NCI-H526 treated with DMSO at 0.1 percent for 48 hours (cell line): ENCODE results near the gene LTO1.

Experiments used
- DNase-seq: peaks from one replicate; lab custom pipeline; 2025; lab: John Stamatoyannopoulos, UW

The LTO1 gene

DNA sequence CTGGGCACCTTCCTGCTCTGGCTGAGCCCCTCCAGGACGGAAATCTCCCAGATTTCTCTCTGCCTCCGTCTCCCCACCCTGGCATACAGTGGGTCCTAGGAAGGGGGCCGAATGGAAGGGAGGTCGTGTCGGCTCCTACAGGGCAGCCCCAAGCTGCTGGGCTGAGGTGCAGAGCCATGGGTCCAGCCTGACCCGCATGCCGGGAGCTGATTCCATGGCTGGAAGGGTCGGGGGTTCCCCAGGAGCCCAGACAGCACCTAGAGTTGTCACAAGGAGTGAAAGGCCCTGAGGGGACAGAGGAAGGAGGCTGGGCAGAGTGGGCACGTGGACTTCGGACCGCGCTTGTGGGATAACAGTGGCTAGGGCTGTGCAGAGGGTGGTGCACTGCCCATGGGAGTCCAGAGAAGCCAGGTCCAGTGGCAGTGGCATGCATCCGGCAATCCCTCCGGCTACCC is 17.7 kb downstream of the LTO1 start:
- DNase-seq, result no peak

DNA sequence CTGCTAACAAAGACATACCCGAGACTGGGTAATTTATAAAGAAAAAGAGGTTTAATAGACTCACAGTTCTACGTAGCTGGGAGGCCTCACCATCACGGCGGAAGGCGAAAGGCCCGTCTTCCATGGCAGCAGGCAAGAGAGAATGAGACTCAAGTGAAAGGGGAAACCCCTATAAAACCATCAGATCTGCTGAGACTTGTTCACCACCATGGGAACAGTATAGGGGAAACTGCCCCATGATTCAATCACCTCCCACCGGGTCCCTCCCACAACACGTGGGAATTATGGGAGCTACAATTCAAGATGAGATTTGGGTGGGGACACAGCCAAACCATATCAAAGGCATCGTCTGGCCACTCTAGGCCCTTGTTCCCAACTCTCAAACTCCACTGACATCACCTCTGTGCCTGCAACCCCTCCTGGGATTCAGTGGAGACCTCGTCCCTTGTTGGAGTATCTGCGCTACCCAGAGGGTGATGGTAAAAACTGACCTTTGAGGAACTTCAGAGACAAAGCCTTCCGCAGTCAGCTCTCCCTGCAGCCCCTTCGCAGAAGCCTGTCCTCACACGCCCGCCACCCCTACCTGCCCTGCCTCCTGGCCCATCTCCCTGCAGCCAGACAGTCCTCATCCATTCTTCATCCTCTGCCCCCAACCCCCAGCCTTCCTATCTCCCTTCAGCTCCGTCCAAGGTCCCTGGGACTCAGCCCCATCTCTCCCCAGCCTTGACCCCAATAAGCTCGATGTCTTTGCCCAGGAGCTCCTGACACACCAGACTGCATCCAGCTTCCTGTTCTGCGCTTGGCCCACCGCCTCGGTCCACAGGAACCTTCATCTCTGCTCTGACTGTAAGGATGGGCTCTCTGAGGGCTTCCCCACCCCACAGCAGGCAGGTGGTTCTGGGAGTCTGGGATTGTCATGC is 18.4 kb downstream of the LTO1 start:
- no peak for DNase-seq

DNA sequence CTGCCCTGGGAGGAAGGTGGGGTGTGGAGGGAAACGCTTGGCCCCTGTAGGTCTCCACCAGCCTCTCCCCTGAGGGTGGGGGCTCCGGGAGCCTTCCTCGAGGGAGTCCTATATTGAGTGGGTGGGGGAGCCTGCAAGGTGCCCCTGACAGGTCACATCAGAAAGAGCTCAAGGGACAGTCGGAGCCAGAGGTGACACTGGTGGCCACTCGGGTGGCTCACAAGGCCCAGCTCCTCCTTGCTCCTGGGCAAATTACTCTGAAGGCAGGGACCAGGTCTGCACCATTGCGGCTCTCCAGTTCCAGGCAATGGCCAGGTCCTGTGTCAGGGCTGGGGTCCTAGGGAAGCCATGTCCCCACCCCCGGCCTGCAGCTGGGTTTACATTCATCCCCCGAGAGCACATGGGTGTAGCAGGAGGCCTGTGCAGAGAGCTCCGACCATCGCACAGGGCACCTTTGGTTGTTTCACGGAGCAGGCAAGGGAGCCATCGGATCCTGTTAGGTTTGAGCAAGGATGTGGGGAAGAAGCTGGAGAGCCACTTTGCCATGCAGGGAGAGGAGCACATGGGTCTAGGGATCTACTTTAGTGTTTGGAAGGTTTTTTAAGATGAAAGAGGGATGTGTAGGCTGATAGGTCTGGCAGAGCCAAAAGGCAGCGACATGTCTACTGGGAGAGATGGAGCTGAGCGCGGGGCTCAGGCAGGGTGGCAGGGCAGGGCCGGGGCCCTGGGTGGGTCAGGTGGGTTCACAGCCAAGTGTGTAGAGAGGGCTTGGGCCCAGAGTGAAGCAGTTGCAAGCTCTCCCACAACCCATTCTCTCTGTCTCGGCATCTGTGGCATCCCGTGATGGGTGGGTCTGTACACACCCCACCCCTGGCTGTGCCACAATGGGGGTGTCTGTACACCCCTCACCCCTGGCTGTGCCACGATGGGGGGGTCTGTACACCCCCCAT is 19.4 kb downstream of the LTO1 start:
- DNase-seq, result no peak

DNA sequence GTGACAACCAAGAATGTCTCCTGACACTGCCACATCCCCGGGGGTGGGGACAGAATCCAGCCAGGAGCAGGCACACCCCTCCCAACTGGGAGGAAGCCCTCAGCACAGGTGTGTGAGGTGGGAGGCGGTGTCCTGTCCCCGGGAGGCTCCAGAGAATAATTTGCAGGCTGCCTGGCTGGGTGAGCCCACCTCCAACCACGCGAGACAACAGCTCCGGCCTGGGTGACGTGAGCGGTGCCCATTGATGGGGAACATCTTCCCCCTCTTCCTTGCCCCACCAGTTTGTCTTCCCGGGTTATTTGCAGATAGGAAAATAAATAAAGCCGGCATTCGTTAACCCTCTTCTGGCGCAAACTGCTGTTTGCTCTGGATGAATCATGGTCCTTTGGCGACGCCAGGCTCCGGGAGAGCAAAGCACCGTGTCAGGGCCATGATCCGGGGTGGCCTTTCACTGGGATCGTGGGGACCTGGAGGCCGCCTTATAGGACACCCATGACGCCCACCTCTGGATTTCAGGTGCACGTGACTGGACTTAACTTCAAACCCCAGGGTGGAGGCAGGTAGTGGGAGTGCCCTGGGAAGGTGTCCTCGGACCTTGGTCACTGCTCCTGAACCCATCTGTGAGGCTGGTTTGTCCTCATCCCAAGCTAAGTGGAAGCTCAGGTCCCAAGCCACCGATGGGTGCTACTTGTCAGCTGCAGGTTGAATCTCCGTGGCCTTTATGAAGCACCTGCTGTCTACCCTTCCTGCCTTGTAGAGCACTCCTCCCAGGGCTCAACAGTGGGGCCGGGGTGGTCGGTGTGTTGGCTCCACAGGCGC is 20.3 kb downstream of the LTO1 start:
- DNase-seq, result peak; percentile 42

DNA sequence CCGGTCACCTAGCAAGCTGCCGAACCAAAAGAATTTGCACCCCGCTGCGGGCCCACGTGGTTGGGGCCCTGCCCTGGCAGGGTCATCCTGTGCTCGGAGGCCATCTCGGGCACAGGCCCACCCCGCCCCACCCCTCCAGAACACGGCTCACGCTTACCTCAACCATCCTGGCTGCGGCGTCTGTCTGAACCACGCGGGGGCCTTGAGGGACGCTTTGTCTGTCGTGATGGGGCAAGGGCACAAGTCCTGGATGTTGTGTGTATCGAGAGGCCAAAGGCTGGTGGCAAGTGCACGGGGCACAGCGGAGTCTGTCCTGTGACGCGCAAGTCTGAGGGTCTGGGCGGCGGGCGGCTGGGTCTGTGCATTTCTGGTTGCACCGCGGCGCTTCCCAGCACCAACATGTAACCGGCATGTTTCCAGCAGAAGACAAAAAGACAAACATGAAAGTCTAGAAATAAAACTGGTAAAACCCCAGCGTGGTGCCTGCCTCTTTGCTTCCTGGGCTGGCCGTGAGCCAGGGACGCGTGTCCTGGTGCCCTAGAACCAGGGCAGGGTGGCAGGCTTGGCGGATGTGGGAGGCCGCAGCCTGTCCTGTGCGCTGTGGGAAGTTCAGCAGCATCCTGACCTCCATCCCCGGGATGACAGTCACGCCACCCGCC is 21.0 kb downstream of the LTO1 start:
- DNase-seq, result no peak

DNA sequence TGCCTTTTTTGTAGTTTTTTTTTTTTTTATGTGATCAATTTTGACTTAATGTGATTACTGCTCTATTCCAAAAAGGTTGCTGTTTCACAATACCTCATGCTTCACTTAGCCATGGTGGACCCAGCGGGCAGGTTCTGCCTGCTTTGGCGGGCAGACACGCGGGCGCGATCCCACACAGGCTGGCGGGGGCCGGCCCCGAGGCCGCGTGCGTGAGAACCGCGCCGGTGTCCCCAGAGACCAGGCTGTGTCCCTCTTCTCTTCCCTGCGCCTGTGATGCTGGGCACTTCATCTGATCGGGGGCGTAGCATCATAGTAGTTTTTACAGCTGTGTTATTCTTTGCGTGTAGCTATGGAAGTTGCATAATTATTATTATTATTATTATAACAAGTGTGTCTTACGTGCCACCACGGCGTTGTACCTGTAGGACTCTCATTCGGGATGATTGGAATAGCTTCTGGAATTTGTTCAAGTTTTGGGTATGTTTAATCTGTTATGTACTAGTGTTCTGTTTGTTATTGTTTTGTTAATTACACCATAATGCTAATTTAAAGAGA is 21.7 kb downstream of the LTO1 start:
- no peak for DNase-seq

DNA sequence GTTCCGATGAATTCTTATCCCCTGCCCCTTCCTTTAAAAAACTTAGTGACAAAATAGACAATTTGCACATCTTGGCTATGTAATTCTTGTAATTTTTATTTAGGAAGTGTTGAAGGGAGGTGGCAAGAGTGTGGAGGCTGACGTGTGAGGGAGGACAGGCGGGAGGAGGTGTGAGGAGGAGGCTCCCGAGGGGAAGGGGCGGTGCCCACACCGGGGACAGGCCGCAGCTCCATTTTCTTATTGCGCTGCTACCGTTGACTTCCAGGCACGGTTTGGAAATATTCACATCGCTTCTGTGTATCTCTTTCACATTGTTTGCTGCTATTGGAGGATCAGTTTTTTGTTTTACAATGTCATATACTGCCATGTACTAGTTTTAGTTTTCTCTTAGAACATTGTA is 22.2 kb downstream of the LTO1 start:
- DNase-seq, result no peak

DNA sequence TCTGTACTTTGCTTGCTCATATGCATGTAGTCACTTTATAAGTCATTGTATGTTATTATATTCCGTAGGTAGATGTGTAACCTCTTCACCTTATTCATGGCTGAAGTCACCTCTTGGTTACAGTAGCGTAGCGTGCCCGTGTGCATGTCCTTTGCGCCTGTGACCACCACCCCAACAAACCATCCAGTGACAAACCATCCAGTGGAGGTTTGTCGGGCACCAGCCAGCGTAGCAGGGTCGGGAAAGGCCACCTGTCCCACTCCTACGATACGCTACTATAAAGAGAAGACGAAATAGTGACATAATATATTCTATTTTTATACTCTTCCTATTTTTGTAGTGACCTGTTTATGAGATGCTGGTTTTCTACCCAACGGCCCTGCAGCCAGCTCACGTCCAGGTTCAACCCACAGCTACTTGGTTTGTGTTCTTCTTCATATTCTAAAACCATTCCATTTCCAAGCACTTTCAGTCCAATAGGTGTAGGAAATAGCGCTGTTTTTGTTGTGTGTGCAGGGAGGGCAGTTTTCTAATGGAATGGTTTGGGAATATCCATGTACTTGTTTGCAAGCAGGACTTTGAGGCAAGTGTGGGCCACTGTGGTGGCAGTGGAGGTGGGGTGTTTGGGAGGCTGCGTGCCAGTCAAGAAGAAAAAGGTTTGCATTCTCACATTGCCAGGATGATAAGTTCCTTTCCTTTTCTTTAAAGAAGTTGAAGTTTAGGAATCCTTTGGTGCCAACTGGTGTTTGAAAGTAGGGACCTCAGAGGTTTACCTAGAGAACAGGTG is 23.1 kb downstream of the LTO1 start:
- DNase-seq, result no peak

DNA sequence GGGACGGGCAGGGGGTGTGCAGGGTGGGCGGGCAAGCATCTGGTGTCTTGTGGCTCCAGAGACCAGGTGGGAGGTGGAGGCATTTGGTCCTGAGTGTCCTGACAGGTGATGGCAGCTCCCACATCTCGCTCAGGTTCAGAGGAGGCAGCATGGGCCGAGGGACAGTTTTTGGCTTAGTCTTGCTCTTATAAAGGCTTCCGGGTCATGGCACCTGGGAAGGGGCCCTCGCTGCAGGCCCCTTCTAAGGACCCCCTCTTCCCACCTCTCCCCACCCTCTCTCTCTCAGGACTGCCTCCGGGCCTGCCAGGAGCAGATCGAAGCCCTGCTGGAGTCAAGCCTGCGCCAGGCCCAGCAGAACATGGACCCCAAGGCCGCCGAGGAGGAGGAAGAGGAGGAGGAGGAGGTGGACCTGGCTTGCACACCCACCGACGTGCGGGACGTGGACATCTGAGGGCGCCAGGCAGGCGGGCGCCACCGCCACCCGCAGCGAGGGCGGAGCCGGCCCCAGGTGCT is 24.3 kb downstream of the LTO1 start:
- DNase-seq, result no peak

DNA sequence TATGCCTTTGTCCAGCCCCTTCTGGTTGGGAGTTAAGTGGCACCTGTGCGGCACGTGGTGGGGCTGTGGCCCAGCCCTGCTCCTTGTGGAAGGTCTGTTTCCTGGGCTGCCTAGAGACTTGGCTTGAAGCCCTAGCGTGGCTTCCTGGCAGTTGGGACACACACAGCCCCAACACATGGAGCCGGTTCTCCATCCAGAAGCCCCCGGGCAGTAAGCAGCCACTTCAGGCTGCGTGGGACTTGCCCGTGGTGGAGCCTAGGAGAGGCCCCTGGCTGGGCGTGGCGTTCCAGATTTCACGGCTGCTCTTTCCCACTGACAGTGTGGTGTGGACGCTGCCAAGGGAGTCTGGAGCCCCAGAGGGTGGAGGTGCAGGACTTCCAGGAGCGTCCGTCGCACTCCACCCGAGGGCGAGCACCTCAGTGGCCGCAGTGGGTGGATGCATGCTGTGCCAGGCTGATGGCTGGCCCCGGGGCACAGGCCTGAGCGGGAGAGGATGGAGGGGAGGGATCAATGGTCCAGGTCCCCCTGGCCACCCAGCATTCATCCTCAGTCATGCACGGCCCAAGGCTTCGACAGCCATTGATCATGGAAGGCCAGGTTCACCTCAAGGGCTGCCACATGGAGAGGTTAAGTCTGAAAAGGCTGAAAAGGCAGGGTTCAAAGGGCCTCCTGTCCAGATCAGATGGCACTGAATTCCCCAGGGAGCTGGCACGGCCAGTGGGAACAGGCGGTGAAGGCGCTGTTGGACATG is 24.9 kb downstream of the LTO1 start:
- no peak for DNase-seq

DNA sequence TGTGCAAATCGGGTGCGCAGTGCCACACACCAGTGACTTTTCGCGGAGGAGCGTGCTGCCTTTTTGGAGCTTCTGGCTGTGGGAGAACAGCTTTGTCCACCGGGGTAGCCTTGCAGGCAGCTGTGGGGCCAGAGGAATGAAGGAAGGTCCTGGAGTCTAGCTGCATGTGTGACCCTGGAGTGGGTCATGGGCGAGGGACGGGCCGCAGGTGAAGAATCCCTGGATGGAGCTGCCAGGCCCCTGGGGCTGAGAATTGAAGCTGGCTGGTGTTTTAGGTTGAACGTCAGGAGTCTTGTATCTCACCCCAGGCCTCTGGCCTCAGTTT is 25.6 kb downstream of the LTO1 start:
- DNase-seq, result no peak

DNA sequence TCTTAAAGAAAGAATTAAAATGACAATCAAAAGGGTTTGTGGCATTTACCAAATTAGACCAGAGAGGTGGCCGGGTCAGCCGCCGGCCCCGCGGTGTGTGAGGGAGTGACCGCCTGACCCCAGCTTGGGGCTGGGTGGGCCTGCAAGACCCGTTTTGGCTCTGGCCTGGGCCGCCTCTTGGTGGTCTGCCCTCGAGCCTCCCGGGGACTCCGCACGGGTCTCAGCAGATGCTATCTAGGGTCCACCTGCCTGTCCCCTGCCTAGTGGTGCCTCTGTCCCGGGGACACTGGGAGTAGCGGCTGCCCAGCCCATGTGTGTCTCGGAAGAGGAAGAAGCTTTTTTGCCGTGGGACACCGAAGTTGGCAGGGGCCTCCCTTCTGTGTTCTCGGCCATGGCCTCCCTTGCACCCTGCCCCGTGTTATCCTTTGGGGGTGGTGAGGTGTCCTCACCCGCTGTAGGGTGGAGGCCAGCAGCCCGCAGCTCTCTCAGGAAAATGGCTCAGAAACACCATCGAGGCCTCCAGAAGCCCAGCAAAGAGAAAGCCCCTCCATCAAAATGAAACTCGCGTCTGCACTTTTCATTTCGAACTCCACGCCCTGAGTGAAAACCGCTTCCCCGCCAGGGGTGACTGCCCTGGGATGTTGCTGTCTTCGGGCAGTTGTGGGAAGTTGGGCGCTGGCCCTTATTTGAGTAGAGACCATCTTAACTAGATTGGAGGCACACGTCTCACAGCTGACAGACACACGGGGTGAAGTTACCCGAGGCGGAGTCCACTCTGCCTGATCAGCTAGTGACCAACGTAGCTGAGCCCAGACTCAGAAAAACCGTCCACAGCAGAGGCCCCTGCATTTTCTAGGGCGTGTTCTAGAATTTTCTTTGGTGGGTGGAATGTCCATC is 26.2 kb downstream of the LTO1 start:
- DNase-seq, result no peak

DNA sequence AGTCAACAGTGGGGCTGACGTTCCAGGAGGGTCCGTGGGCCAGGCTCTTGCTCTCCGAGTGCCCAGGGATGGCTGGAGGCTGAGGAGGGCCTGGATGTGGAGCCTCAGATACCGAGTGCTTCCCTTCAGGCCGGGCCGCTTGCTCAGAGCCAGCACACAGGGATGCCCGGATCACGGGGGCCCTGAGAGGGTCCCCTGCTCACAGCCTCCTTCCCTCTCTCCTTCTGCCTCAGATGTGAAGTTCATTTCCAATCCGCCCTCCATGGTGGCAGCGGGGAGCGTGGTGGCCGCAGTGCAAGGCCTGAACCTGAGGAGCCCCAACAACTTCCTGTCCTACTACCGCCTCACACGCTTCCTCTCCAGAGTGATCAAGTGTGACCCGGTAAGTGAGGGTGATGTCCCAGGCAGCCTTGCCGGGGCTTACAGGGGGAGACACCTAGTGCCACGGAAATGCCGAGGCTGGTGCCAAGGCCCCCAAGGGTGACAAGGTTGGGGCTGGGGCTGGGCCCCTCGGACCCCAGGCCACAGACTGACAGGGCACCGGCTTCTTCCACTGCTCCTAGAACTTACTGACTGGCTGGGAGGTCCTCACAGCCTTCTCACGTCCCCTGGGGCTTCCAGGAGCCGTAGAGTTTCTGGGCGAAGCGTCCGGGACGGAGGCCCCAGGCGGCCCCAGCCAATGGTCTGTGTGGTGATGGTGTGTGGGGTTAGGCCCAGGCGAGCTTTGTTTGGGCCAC is 27.2 kb downstream of the LTO1 start:
- DNase-seq, result no peak

DNA sequence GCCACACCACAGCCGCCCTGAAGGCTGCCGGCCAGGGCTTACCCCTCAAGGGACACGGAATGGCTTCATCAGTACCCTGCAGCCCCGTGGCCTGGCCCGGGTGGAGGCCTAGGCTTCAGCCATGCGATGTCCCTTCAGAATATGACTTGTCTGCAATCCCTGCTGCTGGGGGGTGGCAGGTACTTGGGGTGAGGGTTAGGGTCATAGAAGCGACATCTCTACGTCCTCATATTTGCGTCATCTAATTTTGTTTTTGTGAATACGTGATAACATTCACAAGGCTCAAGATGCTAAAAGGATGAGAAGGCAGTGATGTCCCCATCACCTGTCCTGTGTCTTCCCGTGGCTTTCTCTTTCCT is 27.8 kb downstream of the LTO1 start:
- DNase-seq, result no peak

DNA sequence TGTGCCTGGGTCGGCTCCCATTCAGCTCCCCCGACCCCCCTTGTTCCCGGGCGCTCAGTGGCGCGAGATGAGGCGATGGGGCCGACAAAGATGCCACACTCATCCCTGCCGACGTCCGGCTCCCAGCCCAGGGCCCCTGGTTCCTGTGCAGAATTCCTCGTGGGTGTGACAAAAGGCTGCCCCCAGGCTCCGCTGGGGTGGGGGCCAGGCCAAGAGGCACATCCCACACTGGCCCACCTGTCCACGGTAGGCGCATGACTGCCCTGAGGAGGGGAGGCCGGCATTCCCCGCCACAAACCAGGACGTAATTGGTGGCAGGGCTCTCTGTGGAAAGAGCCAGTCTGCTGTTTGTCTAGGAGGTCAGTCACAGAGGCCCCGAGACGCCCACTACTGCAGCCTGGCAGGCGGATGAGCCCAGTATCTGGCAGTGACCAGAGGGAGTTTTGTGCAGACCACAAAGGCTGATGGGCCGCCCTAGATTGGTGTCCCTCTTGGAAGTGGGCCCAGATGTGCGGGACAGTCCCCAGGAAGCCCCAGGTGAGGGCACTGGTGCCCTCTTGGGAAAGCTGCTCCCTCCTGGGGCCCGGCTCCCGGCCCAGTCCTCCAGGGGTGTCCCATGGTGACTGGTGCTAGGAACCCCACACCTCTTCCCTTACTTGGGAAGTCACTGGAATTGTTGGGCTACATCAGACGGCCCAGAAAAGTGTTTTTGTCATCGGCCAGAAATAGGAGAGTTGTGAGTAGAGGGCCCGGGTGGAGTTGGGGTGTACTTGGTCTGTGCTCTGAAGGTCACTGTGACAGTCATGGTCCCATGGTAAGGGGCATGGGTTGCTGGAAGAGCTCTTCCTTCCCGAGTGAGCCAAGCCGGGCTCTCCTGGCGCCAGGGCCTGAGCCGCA is 28.4 kb downstream of the LTO1 start:
- no peak for DNase-seq

DNA sequence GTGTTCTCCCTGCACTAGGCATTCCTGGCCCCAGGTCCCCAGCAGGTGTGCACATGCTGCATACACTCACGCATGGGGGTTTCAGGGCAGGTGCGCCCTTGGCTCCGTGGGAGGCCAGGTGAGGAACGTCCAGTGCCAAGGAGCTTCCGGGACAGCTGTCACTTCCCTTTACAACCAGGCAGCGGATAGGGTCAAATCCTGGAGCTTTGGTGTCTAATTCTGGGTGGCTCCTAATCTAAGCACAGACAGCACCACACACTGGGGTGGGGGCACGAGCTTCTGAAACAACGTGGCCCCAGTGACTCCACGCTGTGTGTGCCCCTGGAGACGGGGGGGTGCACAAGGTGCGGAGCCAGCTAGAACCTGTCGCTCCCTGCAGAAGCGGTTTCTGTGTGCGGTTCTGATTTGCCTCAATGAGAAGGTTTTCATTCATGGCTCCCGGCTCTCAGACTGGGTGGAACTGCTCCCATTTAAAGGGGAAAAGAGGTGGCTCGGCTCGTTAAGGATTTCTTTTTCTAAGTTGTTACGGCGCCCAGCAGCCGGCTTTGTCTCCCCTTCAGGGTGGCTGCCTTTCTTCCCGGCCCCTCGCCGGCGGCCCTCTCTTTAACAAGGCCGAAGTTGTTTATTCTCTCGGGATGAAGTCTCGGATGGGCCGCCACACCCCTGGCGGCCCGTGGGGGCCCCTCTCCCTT is 29.2 kb downstream of the LTO1 start:
- DNase-seq, result no peak
